Measurements from ENCODE around the gene RASSF7. TPM values are rescaled to one million over a fixed set of nuclear protein-coding genes. Genes with fewer than 3 reads are reported as not detected.

RASSF7 gene
- total and polyA plus RNA-seq, 10 of the 15 experiments (the other 5 are each of a cell fraction or from before 2014, with no cell fraction given), result 0.39 to 29.7 (median 13.2) TPM

DNA sequence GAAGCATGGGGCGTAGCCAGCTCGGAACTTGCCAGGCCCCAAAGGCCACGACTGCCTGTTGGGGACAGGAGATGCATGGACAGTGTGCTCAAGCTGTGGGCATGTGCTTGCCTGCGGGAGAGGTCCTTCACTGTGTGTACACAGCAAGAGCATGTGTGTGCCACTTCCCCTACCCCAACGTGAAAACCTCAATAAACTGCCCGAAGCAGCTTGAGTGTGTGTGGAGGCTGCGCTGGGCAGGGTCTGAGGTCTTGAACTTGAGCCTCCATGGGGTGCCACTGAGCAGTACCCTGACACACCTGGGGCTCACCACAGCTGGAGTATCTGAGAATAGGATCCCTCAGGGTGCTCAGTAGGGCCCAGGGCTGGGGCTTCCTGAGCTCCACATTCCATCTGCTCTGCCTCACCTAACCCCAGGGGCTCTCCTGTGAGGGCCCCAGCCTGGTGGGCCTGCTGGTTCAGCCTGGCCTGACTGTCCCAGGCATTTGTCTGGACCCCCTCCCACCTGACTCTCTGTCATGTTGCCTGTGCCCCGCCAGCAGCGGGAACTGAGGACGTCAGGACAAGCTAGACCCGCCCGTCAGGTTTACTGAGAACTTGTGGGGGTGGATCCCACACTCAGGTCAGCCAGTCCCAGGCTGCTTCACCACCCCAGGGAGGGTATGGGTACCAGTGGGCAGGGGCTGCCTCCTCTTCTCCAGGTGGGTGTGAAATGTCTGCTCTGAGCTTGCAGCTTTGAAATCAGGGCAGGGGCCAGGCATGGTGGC is 3.2 kb downstream of the RASSF7 start:
- ChIA-PET SMC1A (ENCODE audit: uncharacterized antibody, unreplicated experiment) (no interaction called here), POLR2A (interaction anchor here (0.6 to 1.5 kb wide), 4 partner anchors 12 to 201 kb away, joined by 3 to 5 read pairs (median 4); partner anchors contain the start of gene PHRF1), CTCF (interaction anchor here (1.1 kb wide), 1 partner anchor 161 kb away, joined by 3 read pairs; no protein-coding TSS in a partner anchor), RAD21 (ENCODE audit: unreplicated experiment) (interaction anchor here (0.7 kb wide), 1 partner anchor 9 kb away, joined by 3 read pairs; no protein-coding TSS in a partner anchor)
- in situ Hi-C loops (cut with MboI), result no loop called here
- no peak overlapping the region for H2AFZ ChIP-seq (ENCODE audit: control insufficient read depth, low read depth, low read length)
- H3K4me2 ChIP-seq (ENCODE audit: control insufficient read depth, insufficient read depth), result no peak overlapping the region
- H3K79me2 ChIP-seq (ENCODE audit: control insufficient read depth, insufficient read depth, low read length), result peaks cover 30% of the 10 kb centered on the region
- ATAC-seq, result no peak
- peaks cover 0 to 4% of the 10 kb centered on the region in 2 experiments; a peak in 1 of 4 replicates for H3K36me3 ChIP-seq (ENCODE audit: control insufficient read depth in 2 of 2, insufficient read depth in 2 of 2, low read length in 1 of 2)
- no peak overlapping the region for H3K27ac ChIP-seq (ENCODE audit: control insufficient read depth, insufficient read depth)
- no peaks in the 10 kb centered on the region for H4K20me1 ChIP-seq (ENCODE audit: control insufficient read depth, insufficient read depth)
- H3K9me3 ChIP-seq (replicated peaks; ENCODE audit: control insufficient read depth, insufficient read depth, low read length), result no peaks in the 10 kb centered on the region
- no peak for DNase-seq (ENCODE audit: low read depth, low spot score)
- BruUV-seq (replicated peaks), result no TSS peak
- WGBS (ENCODE audit: insufficient coverage, insufficient replicate concordance, low lambda C conversion rate, missing lambda C conversion rate), result 85% methylated on average over 12 of the region's 12 CpGs
- H3K4me3 ChIP-seq, result no peak overlapping the region
- no peak overlapping the region for H3K9ac ChIP-seq (ENCODE audit: control insufficient read depth, insufficient read depth, low read length)
- H3K4me1 ChIP-seq (ENCODE audit: control insufficient read depth, insufficient read depth, low read length), result peaks cover 10% of the 10 kb centered on the region
- FAIRE-seq, result no peak
- TF ChIP-seq POLR2AphosphoS2 (IDR thresholded peaks at IDR 0.05; ENCODE audit: low read depth, low read length) (peak; percentile 55; the same call in 1 of the 2 replicates), CHD1 (IDR thresholded peaks at IDR 0.05; ENCODE audit: low read depth, low read length) (no peak)
- TF ChIP-seq, protein P1, sequence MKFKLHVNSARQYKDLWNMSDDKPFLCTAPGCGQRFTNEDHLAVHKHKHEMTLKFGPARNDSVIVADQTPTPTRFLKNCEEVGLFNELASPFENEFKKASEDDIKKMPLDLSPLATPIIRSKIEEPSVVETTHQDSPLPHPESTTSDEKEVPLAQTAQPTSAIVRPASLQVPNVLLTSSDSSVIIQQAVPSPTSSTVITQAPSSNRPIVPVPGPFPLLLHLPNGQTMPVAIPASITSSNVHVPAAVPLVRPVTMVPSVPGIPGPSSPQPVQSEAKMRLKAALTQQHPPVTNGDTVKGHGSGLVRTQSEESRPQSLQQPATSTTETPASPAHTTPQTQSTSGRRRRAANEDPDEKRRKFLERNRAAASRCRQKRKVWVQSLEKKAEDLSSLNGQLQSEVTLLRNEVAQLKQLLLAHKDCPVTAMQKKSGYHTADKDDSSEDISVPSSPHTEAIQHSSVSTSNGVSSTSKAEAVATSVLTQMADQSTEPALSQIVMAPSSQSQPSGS (IDR thresholded peaks at IDR 0.05; ENCODE audit: low read length), result no peak
- TF ChIP-seq, protein P2, sequence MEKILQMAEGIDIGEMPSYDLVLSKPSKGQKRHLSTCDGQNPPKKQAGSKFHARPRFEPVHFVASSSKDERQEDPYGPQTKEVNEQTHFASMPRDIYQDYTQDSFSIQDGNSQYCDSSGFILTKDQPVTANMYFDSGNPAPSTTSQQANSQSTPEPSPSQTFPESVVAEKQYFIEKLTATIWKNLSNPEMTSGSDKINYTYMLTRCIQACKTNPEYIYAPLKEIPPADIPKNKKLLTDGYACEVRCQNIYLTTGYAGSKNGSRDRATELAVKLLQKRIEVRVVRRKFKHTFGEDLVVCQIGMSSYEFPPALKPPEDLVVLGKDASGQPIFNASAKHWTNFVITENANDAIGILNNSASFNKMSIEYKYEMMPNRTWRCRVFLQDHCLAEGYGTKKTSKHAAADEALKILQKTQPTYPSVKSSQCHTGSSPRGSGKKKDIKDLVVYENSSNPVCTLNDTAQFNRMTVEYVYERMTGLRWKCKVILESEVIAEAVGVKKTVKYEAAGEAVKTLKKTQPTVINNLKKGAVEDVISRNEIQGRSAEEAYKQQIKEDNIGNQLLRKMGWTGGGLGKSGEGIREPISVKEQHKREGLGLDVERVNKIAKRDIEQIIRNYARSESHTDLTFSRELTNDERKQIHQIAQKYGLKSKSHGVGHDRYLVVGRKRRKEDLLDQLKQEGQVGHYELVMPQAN (conservative IDR thresholded peaks at IDR 0.05), result no peak
- intact Hi-C loops (cut with micrococcal nuclease; ENCODE audit: unreplicated experiment), result no loop called here
- H3K27me3 ChIP-seq (replicated peaks in 1 of 2; ENCODE audit: control insufficient read depth in 2 of 2, insufficient read depth in 2 of 2, low read length in 1 of 2), result no peaks in the 10 kb centered on the region; a peak in 1 of 4 replicates

Data from GM12878 (cell line).